HEK293 (cell line): ENCODE data around the gene MEGF6.

Source experiments
- CTCF ChIA-PET: fragments of 350-600 bp; formaldehyde crosslinking; extraction: SDS; loops from one replicate; lab custom pipeline; 2021; ENCODE audit warnings: antibody characterized with exemption; lab: Yijun Ruan, JAX
- POLR2A ChIA-PET: fragments of 300-600 bp; formaldehyde crosslinking; extraction: SDS; loops from one replicate; lab custom pipeline; 2020; ENCODE audit warnings: antibody characterized with exemption, inconsistent platforms; lab: Yijun Ruan, JAX
- H3K27ac ChIP-seq: fragments of 200-500 bp; sonication (Bioruptor generic); 2 replicates; pipeline ENCODE4 v1.5.1; 2014; ENCODE audit warnings: low read depth, low read length, control low read depth, inconsistent platforms; ENCODE audit errors: extremely low read depth
- H3K36me3 ChIP-seq, 2 experiments: fragments of 200-500 bp in 1 of 2; sonication (Bioruptor generic) in 1 of 2; 1 replicate in 1 of 2; 2 replicates in 1 of 2; pipeline ENCODE4 v1.5.1; 2014 to 2017; ENCODE audit warnings: inconsistent platforms in 2 of 2, low read length in 2 of 2; ENCODE audit not compliant: control insufficient read depth in 2 of 2, insufficient read depth in 1 of 2
- H3K4me1 ChIP-seq: fragments of 200-500 bp; sonication (Bioruptor generic); 2 replicates; pipeline ENCODE4 v1.5.1; 2014; ENCODE audit warnings: mild to moderate bottlenecking, low read length, inconsistent platforms; ENCODE audit not compliant: control insufficient read depth, insufficient read depth
- H3K4me3 ChIP-seq: 2 replicates; pipeline ENCODE4 v1.5.1; 2011; ENCODE audit warnings: low read depth, mild to moderate bottlenecking, control low read depth, low read length, moderate library complexity
- H3K9me3 ChIP-seq: fragments of 200-500 bp; sonication (Bioruptor generic); 2 replicates; pipeline ENCODE4 v1.5.1; 2014; ENCODE audit warnings: low read depth, low read length, inconsistent platforms; ENCODE audit not compliant: control insufficient read depth, insufficient read depth
- AEBP2 ChIP-seq: fragments of 450-650 bp; formaldehyde crosslinking; IDR thresholded peaks from 2 replicates; pipeline ENCODE4 v1.5.1; 2016; ENCODE audit warnings: missing biosample characterization, missing genetic modification characterization, borderline replicate concordance
- BCL11B ChIP-seq: fragments of 450-650 bp; formaldehyde crosslinking; IDR thresholded peaks from 2 replicates; pipeline ENCODE4 v1.5.1; 2016; ENCODE audit warnings: low read depth, missing biosample characterization, missing genetic modification characterization
- GLIS2 ChIP-seq: fragments of 450-650 bp; formaldehyde crosslinking; IDR thresholded peaks from 2 replicates; pipeline ENCODE4 v1.5.1; 2016; ENCODE audit warnings: missing biosample characterization, missing genetic modification characterization
- KLF10 ChIP-seq: fragments of 450-650 bp; IDR thresholded peaks from 2 replicates; pipeline ENCODE4 v1.5.1; 2018; ENCODE audit warnings: missing biosample characterization, mild to moderate bottlenecking, missing genetic modification characterization
- KLF7 ChIP-seq: fragments of 450-650 bp; formaldehyde crosslinking; IDR thresholded peaks from 2 replicates; pipeline ENCODE4 v1.5.1; 2016; ENCODE audit warnings: missing biosample characterization, missing genetic modification characterization, borderline replicate concordance
- PRDM10 ChIP-seq: fragments of 450-650 bp; formaldehyde crosslinking; IDR thresholded peaks from 2 replicates; pipeline ENCODE4 v1.5.1; 2016; ENCODE audit warnings: missing biosample characterization, missing genetic modification characterization
- REPIN1 ChIP-seq: fragments of 450-650 bp; formaldehyde crosslinking; IDR thresholded peaks from 2 replicates; pipeline ENCODE4 v1.5.1; 2017; ENCODE audit warnings: missing biosample characterization, missing genetic modification characterization, low read depth
- SP3 ChIP-seq: fragments of 450-650 bp; formaldehyde crosslinking; IDR thresholded peaks from 2 replicates; pipeline ENCODE4 v1.5.1; 2016; ENCODE audit warnings: missing biosample characterization, missing genetic modification characterization
- TRIM28 ChIP-seq: IDR thresholded peaks from 2 replicates; pipeline ENCODE4 v1.6.1; 2011; ENCODE audit warnings: low read length, control low read depth, borderline replicate concordance
- ZBTB1 ChIP-seq: fragments of 450-650 bp; formaldehyde crosslinking; IDR thresholded peaks from 2 replicates; pipeline ENCODE4 v1.5.1; 2016; ENCODE audit warnings: missing biosample characterization, missing genetic modification characterization
- ZBTB48 ChIP-seq: fragments of 450-650 bp; formaldehyde crosslinking; IDR thresholded peaks from 2 replicates; pipeline ENCODE4 v1.5.1; 2016; ENCODE audit warnings: missing biosample characterization, missing genetic modification characterization
- ZBTB7A ChIP-seq: fragments of 450-650 bp; formaldehyde crosslinking; IDR thresholded peaks from 2 replicates; pipeline ENCODE4 v1.5.1; 2016; ENCODE audit warnings: low read depth, missing biosample characterization, missing genetic modification characterization
- ZFP69B ChIP-seq: fragments of 450-650 bp; formaldehyde crosslinking; IDR thresholded peaks from 2 replicates; pipeline ENCODE4 v1.5.1; 2016; ENCODE audit warnings: missing biosample characterization, missing genetic modification characterization
- ZNF133 ChIP-seq: fragments of 450-650 bp; formaldehyde crosslinking; IDR thresholded peaks from 2 replicates; pipeline ENCODE4 v1.5.1; 2016; ENCODE audit warnings: missing biosample characterization, missing genetic modification characterization
- ZNF174 ChIP-seq: fragments of 450-650 bp; formaldehyde crosslinking; IDR thresholded peaks from 2 replicates; pipeline ENCODE4 v1.5.0; 2017; ENCODE audit warnings: missing biosample characterization, mild to moderate bottlenecking, missing genetic modification characterization
- ZNF18 ChIP-seq: fragments of 450-650 bp; formaldehyde crosslinking; IDR thresholded peaks from 2 replicates; pipeline ENCODE4 v1.5.1; 2016; ENCODE audit warnings: missing biosample characterization, missing genetic modification characterization
- ZNF23 ChIP-seq: fragments of 450-650 bp; formaldehyde crosslinking; IDR thresholded peaks from 2 replicates; pipeline ENCODE4 v1.5.1; 2016; ENCODE audit warnings: missing biosample characterization, missing genetic modification characterization, borderline replicate concordance
- ZNF24 ChIP-seq: fragments of 450-650 bp; formaldehyde crosslinking; IDR thresholded peaks from 2 replicates; pipeline ENCODE4 v1.5.1; 2016; ENCODE audit warnings: missing biosample characterization, missing genetic modification characterization
- ZNF248 ChIP-seq: fragments of 450-650 bp; formaldehyde crosslinking; IDR thresholded peaks from 2 replicates; pipeline ENCODE4 v1.5.1; 2017; ENCODE audit warnings: missing biosample characterization, missing genetic modification characterization
- ZNF341 ChIP-seq: fragments of 450-650 bp; formaldehyde crosslinking; IDR thresholded peaks from 2 replicates; pipeline ENCODE4; 2016; ENCODE audit warnings: low read depth, missing biosample characterization, missing genetic modification characterization
- ZNF354C ChIP-seq: fragments of 450-650 bp; formaldehyde crosslinking; IDR thresholded peaks from 2 replicates; pipeline ENCODE4 v1.5.1; 2016; ENCODE audit warnings: missing biosample characterization, missing genetic modification characterization, low read depth, borderline replicate concordance
- ZNF391 ChIP-seq: fragments of 450-650 bp; formaldehyde crosslinking; IDR thresholded peaks from 2 replicates; pipeline ENCODE4 v1.5.1; 2016; ENCODE audit warnings: low read depth, missing biosample characterization, missing genetic modification characterization, borderline replicate concordance
- ZNF544 ChIP-seq: fragments of 450-650 bp; formaldehyde crosslinking; IDR thresholded peaks from 2 replicates; pipeline ENCODE4 v1.5.0; 2017; ENCODE audit warnings: missing biosample characterization, missing genetic modification characterization
- ZNF560 ChIP-seq: fragments of 450-650 bp; formaldehyde crosslinking; IDR thresholded peaks from 2 replicates; pipeline ENCODE4 v1.5.1; 2017; ENCODE audit warnings: missing biosample characterization, missing genetic modification characterization, borderline replicate concordance
- ZNF585B ChIP-seq: fragments of 450-650 bp; formaldehyde crosslinking; IDR thresholded peaks from 2 replicates; pipeline ENCODE4 v1.5.1; 2016; ENCODE audit warnings: missing biosample characterization, missing genetic modification characterization
- ZNF792 ChIP-seq: fragments of 450-650 bp; formaldehyde crosslinking; IDR thresholded peaks from 2 replicates; pipeline ENCODE4 v1.5.1; 2016; ENCODE audit warnings: missing biosample characterization, missing genetic modification characterization
- ZNF843 ChIP-seq: fragments of 450-650 bp; formaldehyde crosslinking; IDR thresholded peaks from 2 replicates; pipeline ENCODE4 v1.5.1; 2016; ENCODE audit warnings: missing biosample characterization, missing genetic modification characterization
- ZSCAN30 ChIP-seq: fragments of 450-650 bp; IDR thresholded peaks from 2 replicates; pipeline ENCODE4 v1.5.1; 2018; ENCODE audit warnings: missing biosample characterization, mild to moderate bottlenecking, missing genetic modification characterization, moderate library complexity
- ZXDB ChIP-seq: fragments of 450-650 bp; formaldehyde crosslinking; IDR thresholded peaks from 2 replicates; pipeline ENCODE4 v1.5.1; 2016; ENCODE audit warnings: missing biosample characterization, missing genetic modification characterization
- TF ChIP-seq, protein P1 (sequence below): fragments of 450-650 bp; formaldehyde crosslinking; IDR thresholded peaks from 2 replicates; pipeline ENCODE4 v1.5.1; 2017; ENCODE audit warnings: missing biosample characterization, mild to moderate bottlenecking, missing genetic modification characterization, moderate library complexity

The MEGF6 gene

GRCh38 chr1:3600354-3600753 lies 11.0 kb downstream of the MEGF6 start:
- H3K36me3 ChIP-seq = no peaks in the 10 kb centered on the region
- CTCF ChIA-PET = interaction anchor here (0.5 to 2.1 kb wide), 4 partner anchors 9 to 497 kb away, joined by 4 to 6 read pairs (median 4); no protein-coding TSS in a partner anchor
- H3K27ac ChIP-seq = no peak overlapping the region
- H3K9me3 ChIP-seq = no peaks in the 10 kb centered on the region
- no peaks in the 10 kb centered on the region for H3K4me1 ChIP-seq
- no peak for TF ChIP-seq AEBP2 (tag by site-specific recombination)
- no peak for TF ChIP-seq ZNF792
- TF ChIP-seq, protein P1, sequence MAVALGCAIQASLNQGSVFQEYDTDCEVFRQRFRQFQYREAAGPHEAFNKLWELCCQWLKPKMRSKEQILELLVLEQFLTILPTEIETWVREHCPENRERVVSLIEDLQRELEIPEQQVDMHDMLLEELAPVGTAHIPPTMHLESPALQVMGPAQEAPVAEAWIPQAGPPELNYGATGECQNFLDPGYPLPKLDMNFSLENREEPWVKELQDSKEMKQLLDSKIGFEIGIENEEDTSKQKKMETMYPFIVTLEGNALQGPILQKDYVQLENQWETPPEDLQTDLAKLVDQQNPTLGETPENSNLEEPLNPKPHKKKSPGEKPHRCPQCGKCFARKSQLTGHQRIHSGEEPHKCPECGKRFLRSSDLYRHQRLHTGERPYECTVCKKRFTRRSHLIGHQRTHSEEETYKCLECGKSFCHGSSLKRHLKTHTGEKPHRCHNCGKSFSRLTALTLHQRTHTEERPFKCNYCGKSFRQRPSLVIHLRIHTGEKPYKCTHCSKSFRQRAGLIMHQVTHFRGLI = no peak
- TF ChIP-seq ZNF585B (tag by site-specific recombination) = no peak
- TF ChIP-seq ZNF560 (tag by site-specific recombination) = no peak
- TF ChIP-seq ZNF24 (tag by site-specific recombination) = no peak
- TF ChIP-seq ZNF23 (tag by site-specific recombination) = no peak
- no peak for TF ChIP-seq BCL11B (tag by site-specific recombination)
- TF ChIP-seq ZFP69B (tag by site-specific recombination) = no peak
- TF ChIP-seq ZNF248 (tag by site-specific recombination) = no peak
- TF ChIP-seq KLF7 (tag by site-specific recombination) = no peak
- TF ChIP-seq ZBTB48 = no peak
- no peak for TF ChIP-seq REPIN1
- TF ChIP-seq SP3 (tag by site-specific recombination) = no peak
- no peak for TF ChIP-seq PRDM10 (tag by site-specific recombination)
- TF ChIP-seq ZNF174 = no peak
- H3K4me3 ChIP-seq = no peak overlapping the region
- POLR2A ChIA-PET = no interaction called here

GRCh38 chr1:3599816-3600215 lies 11.5 kb downstream of the MEGF6 start:
- POLR2A ChIA-PET = no interaction called here
- no peak overlapping the region for H3K4me3 ChIP-seq
- no peaks in the 10 kb centered on the region for H3K36me3 ChIP-seq
- no peaks in the 10 kb centered on the region for H3K4me1 ChIP-seq
- no peak overlapping the region for H3K27ac ChIP-seq
- CTCF ChIA-PET = interaction anchor here (0.5 to 2.1 kb wide), 6 partner anchors 8 to 1500 kb away, joined by 4 to 6 read pairs (median 4); no protein-coding TSS in a partner anchor
- H3K9me3 ChIP-seq = no peaks in the 10 kb centered on the region
- TF ChIP-seq ZNF341 (tag by site-specific recombination) = no peak
- TF ChIP-seq ZNF133 (tag by site-specific recombination) = no peak
- TF ChIP-seq GLIS2 (tag by site-specific recombination) = no peak
- TF ChIP-seq ZBTB1 (tag by site-specific recombination) = no peak
- no peak for TF ChIP-seq ZNF843 (tag by site-specific recombination)
- TF ChIP-seq ZNF391 (tag by site-specific recombination) = no peak
- TF ChIP-seq KLF10 (tag by site-specific recombination) = no peak
- TF ChIP-seq ZNF354C = no peak
- TF ChIP-seq ZNF18 (tag by site-specific recombination) = no peak
- TF ChIP-seq SP3 (tag by site-specific recombination) = no peak
- TF ChIP-seq REPIN1 = no peak
- TF ChIP-seq ZXDB (tag by site-specific recombination) = no peak
- no peak for TF ChIP-seq BCL11B (tag by site-specific recombination)
- no peak for TF ChIP-seq ZSCAN30 (tag by site-specific recombination)
- TF ChIP-seq ZBTB7A (tag by site-specific recombination) = no peak
- no peak for TF ChIP-seq ZNF544 (tag by site-specific recombination)
- TF ChIP-seq TRIM28 = no peak
